Cerebellar nuclear complex (tissue), 1 donor: ENCODE measurements around the gene ARVCF.
A peak's percentile ranks its signal among the peaks of the same experiment; 100 is the strongest.

ENCODE experiments used
- DNase-seq, 2 experiments: peaks; one replicate each; lab custom pipeline; 2025; lab: John Stamatoyannopoulos, UW

Gene ARVCF

DNA sequence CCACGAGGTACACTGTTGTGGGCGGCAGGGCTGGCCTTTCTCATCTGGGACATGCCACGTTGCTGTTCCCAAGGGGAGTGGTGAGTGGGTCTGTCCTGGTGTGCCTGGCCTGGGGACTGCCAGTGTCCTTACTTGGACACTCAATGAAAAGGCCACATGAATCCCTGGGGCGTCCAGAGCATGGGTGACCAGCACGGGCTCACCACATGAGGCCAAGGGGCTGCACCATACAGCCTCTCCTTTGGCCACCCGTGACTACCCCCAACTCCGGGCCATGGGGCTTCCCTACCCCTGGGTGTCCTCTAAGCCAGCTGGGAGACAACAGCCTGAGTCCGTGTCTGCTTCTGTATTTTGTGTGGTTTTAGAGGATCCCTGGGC is 54.8 kb downstream of the ARVCF start:
- DNase-seq: no peak

DNA sequence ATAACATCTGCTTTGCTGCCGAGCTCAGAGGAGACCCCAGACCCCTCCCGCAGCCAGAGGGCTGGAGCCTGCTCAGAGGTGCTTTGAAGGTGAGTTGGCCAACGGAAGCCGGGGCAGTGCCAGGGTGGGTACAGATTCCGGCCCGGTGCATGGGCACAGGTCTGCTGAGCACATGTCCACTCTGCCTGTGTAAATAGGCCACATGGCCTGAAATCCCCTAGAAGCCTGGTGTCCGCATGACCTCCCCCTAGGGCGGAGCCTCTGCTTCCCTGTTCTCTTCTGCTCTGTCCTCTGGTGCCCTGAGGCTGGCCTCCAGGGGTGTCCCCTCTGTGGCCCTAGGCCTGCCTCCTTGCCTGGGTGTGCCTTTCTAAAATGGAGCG is 55.4 kb downstream of the ARVCF start:
- DNase-seq: no peak

DNA sequence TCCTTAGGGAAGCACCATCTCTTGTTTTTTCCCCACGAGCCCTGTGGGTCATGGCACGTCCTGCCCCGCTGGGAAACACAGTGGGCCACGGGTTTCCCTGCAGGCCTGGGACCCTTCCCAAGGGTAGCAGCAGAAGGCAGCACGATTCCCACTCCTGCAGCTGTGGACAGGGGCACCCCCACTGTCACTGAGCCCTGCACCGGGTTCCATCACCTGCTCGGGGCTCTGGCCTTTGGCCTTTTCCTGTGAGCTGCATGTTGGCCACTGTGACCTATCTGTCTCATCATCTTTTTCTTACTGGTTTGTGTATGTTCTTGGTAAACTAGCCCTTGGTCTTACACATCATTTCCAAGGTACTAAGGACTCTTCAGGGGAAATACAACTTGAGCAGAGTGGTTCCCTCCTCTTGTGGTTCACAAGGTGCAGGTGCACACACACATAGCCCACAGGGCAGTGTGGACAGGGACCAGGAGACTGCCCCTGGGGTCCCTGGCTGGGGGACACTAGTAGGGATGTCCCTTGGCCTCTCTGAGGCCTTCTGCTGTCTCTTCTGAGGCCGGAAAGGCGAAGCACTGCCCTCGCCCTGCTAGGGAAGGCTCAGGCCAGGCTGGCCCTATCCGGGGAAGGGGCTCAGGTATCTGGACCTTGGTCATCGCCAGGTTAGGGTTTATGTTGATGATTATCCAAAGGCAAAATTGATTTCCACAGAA is 56.0 kb downstream of the ARVCF start:
- no peak for DNase-seq

DNA sequence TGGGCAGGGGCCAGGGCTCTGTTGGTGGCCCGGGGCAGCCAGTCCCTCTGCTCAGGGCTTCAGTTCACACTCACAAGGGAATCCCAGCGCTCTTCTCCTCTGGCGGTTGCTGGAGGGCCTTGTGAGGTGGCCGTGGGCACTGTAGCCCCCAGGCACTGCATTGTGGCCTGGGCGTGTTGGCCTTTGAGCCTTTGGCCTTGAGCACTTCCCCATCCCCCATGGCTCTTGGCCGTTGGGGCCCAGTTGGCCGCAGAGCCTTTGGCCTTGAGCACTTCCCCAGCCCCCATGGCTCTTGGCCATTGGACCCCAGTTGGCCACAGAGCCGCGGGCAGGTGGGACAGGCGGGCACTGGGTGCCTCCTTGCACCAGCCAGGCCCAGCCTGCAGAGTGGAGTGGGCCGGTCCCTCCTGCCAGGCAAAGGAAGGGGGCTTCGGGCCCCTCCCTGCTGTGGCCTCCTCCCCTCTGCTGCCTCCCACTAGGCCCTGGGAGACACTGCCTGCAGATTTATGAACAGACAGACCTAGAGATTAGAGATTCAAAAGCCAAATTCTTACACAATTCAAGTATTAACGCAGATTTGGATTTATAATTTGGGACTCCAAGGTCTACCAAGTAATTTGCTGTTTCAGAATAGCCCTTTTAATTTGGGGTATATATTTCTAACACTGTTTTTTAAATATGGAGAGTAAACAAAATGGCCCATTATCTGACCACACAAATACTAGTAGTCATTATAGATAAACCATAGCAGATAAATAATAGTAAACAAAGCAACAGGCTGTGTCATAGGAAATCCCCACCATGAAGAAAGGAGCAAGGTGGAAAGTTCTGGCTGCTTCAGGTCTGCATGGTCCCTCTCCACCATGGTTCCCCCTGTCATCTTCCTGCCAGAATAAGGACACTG is 56.8 kb downstream of the ARVCF start:
- no peak for DNase-seq

DNA sequence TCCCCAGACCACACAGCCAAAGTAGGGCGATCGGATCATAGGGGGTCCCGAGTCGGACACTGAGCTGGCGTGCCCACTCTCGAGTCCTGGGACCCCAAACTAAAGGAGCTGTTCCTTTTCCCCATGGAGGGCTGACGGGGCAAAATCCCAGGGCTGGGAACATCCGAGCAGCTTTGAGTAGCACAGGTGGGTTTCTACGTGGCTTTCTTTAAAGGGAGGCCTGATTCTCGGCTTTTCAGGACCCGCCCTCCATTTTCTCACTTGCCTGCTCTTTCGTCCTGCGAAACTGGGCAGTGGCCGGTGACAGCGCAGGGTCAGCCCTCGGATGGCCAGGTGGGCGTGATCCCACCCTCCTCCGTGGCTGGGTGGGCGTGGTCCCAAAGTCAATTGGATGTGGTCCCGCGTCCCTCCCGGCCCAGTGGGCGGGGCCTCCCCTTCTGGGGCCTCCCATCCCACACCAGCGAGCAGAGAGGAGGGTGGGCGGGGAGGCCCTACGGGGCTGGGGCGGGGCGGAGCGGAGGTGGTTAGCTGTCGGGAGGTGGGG is 57.5 kb downstream of the ARVCF start:
- DNase-seq: no peak

DNA sequence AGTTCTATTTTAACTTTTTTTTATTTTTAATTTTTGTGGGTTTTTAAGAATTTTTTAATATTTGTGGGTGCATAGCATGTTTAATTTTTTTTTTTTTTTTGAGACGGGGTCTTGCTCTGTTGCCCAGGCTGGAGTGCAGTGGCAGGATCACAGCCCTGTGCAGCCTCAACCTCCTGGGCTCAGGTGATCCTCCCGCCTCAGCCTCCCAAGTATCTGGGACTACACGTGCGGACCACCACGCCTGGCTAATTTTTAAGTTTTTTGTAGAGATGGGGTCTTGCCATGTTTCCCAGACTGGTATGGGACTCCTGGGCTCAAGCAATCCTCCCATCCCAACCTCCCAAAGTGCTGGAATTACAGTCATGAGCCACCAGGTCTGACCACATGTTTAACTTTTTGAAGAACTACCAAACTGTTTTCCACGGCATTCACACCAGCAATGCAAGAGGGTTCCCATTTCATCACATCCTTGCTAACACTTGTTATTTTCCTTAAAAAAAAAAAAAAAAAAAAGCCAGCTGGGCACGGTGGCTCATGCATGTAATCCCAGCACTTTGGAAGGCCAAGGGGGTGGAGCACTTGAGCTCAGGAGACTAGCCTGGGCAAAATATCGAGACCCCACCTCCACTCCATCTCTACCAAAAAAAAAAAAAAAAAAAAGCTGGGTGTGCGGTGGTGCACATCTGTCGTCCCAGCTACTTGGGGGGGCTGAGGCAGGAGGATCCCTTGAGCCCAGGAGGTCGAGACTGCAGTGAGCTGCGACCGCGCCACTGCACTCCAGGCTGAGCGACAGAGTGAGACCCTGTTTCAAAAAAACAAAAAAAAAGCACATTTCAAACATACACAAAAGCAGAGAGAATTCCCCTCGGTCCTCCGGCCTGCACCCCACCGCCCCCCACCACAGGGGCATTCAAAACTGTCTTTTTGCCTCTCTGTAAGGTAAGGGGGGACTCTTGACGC is 58.3 kb downstream of the ARVCF start:
- DNase-seq: no peak

DNA sequence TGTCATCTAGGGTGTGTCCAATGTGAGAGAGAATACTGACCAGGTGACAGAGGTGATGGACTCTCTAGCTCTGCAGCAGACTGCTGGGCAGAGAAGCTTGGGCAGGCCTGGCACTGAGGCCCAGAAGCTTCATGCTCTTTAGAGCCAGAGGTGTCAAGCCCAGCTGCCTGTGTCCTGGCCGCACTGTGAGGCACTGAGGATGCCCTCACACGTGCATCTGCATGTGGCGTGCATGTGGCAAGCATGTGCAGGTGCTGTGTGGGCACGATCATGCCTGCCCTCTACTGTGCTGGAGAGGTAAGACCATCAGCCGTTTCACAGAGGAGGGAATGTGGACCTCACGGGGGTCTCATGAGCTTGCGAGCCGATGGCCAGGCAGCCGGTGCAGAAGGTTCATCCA is 59.2 kb downstream of the ARVCF start:
- DNase-seq: no peak

DNA sequence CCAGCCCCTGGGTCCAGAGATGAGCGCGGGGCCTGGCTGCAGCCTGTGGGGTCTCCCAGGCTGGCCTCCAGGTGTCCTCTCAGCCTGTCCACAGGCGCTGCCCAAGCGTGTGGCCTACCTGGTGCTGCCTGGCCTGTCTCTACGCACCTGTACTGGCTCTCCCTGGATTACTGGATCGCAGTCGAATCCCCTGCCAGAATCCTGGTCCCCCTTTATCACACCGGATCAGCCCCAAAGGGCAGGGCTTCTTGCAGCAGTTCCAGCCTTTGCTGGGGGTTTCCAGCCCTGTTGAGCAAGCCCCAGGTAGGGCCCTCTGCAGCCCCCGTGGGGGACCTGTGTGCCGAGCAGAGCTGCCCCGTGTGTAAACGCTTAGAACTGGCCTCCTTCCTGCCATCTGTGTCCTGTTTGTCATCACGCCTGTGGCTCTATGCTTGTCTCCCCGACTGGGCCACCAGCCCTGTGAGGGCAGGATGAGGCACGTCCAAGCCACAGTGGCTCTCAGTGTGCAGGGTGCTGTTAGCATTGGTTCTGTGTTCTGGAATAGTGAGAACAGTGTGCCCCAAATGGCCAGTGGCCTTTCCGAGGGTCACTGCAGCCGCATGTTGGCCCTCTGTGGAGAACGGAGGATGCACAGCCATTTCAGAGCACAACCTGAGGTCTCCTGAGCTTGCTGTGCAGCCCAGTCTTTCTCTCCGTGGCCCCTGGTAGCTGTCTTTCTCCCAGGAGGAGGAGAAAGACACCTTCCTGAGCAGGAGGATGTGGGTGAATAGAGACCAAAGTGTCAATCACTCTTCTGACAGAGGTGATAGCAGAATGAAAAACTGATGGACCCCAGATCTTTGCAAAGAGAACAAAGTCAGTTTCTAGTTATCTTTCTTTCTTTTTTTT is 61.1 kb downstream of the ARVCF start:
- DNase-seq: peak in 1 of 2 experiments; percentile 60

DNA sequence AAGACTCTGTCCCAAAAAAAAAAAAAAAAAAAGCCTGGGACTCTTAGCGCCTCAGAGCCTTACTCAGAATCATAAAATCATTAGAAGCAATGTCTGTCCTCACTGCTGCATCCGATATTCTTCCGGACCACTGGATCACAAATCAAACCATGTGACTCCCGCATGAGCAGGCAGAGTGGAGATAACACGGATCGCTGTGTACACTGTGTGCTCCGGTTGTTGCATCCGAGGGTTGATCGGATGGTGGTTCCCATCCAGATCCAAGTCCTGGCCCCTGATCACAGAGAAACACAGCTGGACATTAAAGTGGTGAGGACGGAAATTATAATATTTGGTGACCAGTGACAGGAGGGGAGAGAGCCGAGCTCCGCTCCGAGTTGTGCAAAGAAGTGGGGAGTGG is 65.3 kb downstream of the ARVCF start:
- DNase-seq: peak in 1 of 2 experiments; percentile 25

DNA sequence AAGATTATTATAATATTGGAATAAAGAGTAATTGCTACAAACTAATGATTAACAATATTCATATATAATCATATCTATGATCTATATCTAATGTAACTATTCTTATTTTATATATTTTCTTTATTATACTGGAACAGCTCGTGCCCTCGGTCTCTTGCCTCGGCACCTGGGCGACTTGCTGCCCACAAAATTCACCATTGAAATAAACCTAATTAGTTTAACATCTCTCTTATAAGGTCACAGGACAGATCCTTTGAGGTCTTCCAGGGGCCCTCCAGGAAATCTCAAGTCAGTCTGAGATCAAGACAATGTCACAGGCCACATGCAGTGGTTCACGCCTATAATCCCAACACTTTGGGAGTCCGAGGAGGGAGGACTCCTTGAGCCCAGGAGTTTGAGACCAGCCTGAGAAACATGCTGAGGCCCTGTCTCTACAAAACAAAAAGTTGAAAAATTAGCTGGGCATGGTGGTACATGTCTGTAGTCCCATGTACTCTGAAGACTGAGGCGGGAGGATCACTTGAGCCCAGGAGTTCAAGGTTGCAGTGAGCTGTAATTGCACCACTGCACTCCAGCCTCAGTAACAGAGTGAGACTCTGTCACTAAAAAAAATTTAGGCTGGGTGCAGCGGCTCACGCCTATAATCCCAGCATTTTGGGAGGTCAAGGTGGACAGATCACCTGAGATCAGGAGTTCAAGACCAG is 68.4 kb downstream of the ARVCF start:
- no peak for DNase-seq

DNA sequence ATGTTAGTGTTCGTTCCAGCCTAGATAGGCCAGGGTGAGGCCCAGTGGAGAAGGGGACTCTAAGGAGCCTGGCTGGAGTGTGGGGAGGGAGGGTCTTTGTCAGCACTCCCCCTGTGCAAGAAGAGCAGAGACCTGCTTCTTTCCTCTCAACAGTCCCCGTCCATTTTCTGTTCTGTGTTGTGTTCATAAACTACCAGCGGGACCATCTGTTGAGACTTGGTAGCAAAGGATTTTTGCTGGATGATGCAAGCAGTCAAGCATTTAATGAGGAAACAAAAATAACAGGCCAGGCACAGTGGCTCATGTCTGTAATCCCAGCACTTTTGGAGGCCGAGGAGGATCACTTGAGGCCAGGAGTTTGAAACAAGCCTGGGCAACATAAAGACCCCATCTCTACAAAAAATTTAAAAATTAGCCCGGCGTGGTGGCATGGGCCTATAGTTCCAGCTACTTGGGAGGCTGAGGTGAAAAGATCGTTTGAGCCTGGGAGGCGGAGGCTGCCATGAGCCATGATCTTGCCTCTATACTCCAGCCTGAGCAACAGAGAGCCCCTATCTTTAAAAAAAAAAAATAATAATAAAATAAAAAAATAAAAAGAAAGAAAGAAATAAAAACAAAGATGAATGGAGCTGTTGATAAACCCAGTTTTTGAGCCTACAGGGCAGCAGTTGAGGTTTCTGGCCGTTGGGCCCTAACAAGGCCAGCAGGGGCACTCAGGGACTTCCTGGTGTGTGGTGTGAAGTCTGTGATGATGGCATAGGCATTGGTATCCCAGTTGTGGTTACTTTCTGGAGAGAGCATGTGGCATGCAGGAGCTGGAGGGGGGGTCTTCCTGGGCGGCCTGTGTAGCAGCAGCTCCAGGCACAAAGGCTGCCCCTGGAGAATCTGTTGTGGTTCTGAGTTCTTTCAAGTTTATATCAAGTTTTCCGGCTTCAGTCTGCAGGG is 73.3 kb downstream of the ARVCF start:
- peak; percentile 63 to 83 for DNase-seq

DNA sequence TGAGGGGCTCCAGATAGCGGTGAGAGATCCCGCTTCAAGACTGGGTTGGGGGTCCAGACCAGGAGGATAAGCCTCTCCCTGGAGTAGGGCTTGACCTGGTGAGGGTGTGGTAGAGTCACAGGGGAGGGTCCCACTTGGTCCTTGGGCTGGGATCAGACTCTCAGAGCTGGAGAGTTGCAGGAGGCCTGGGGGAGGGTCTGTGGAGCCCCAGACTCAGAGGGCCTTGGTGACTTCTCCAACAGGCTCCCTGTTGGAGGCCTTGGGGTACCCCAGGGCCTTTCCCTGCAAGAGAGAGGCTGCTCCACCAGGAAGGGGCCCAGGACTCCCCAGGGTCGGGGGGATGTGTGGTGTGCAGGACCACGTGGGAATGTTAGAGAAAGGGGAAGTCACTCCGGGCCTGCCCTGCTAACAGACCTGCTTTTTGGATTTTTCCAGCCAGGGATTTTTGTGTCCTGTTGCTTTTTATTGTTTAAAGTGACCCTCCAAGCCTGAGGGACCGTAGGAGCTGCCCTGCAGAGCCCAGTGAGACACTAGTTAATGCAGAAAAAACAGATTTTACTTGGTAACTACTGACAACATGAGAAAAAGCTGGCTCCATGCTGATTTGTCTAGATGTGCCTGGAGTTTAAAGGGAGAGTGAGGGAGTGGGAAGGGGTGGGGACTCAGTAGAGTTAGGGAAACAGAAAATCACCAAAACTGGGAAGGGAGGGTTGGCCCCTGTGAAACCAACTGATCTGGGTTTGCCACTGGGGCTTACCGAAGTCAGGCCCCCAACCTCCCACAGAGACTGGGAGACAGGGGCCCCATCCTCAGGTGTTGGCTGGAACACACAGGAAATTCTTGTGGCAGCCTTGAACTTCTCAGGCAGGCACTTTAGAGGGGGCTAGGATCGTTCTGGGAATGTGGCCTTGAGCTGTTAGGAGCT is 74.2 kb downstream of the ARVCF start:
- DNase-seq: no peak

DNA sequence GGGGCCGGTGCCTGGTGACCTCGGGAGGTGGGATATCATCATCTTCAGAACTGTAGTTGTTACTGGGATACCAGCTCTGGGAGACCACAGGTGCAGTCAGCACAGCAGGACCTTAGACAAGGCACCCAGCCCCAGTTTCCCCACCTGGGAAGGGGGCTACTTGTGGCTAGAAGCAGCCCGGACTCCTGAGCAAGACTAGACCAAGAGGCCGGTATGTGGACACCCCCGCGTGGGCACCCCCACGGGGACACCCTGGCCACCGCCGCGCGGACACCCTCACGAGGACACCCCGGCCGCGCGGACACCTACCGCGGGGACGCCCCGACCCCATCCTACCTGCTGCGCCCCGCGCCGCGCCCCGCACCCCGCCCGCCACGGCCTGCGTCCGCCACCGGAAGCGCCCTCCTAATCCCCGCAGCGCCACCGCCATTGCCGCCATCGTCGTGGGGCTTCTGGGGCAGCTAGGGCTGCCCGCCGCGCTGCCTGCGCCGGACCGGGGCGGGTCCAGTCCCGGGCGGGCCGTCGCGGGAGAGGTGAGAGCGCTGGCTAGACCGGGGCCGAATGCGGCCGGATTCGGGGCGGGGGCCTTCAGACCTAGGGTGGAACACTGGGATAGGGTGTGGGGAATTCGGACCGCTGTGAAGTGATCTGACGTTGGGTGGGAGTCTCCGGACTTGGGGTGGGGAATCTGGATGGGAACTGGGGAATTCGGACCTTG is 75.1 kb downstream of the ARVCF start, which contains the start of the genes COMT and TXNRD2:
COMT (plus strand) TSS at position 408 of the 718 bp plus-strand sequence. CDS start 20,755 bp downstream, outside the sequence.
TXNRD2 (minus strand) TSS at position 454 of the 718 bp plus-strand sequence; CDS start at position 439, 15 bp downstream.
- no peak for DNase-seq

DNA sequence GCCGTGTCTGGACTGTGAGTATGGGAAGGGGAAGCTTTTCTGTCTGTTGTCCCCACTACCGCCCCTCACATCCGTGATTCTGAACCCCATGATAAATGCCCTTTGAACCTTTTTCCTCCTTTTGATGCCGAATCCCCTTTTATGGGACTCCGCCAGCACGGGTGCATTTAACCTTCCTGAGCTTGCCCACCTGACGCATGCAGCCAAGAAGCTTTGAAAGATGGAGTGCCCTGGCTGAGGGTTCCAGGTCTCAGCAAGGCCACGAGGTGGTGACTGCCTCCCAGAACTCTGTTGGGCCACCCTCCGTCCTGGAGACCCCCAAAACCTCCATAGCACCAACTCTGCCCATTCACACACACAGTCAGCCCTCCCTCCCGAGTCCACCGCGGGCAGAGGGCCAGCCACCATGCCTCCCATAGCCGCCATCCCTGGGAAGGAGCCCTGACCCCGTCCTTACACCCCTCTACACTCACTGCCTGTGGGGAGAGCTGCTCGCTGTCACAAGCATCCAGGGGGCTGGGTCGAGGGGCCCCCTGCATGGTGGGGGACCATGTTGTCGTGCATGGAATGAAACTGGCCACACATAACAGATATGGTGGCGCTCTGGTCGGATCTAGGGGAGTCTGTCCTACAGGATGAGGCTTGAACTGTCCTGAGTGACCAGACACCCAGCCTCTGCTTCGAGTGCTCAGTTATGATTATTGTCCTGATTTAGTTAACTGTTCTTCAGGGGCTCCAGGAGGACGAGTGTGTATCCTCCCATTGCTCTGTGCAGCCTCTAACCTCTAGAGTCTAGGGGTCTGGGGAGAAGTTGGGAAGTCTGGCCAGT is 75.9 kb downstream of the ARVCF start:
- no peak for DNase-seq

DNA sequence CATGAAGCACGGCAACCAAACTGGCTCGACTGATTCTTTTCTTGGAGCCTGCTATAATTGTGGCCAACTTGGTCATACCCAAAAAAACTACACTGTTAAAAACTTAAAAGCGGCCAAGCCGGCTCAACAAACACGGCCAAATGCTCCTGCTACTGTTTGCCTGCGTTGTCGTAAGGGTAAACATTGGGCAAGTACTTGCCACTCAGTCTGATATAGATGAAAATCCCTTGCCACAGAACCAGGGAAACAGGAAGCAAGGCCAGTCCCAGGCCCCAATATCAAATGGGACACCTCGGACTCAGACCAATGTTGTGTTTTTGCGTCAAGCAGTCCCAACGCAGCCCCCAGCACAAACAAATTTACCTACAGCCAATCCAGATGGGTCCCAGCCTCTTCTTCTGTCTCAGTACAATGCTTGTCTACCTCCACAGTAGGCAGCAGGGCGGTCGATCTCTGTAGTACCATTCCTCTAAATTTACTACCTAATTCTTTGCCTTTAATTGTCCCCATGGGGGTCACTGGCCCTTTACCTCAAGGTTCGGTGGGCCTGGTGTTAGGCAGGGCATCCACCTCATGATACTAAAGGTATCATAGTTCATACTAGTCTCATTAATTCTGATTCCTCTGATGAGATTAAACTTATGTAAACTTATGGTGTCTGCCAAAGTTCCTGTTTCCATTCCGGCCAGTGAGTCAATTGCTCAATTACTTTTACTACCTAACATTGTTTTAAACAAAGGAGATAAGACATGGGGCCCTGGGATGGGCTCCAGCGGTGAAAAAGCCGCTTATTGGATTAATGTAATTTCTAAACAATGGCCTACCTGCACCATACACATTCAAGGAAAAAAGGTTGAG is 78.8 kb downstream of the ARVCF start:
- no peak for DNase-seq
